Chondrocyte (in vitro differentiated cells): ENCODE results near the gene TXNDC5. TPM values are rescaled to one million over a fixed set of nuclear protein-coding genes. Genes with fewer than 3 reads are reported as not detected.

Source experiments
- DNase-seq: peaks from one replicate; pipeline ENCODE4 v3.0.0; 2021; ENCODE audit warnings: mixed read lengths, low spot score
- H3K27ac Mint-ChIP-seq: one replicate; pipeline ENCODE4 v1.8.0; 2021; ENCODE audit warnings: mild to moderate bottlenecking, moderate library complexity, mixed read lengths; ENCODE audit not compliant: unreplicated experiment
- H3K27me3 Mint-ChIP-seq: 2 replicates; pipeline ENCODE4 v1.8.0; 2021; ENCODE audit warnings: low read depth, mixed read lengths
- H3K36me3 Mint-ChIP-seq: 2 replicates; pipeline ENCODE4 v1.8.0; 2021; ENCODE audit warnings: low read depth, mixed read lengths
- H3K4me1 Mint-ChIP-seq: 2 replicates; pipeline ENCODE4 v1.8.0; 2021; ENCODE audit warnings: low read depth, mild to moderate bottlenecking, mixed read lengths
- H3K4me3 Mint-ChIP-seq: one replicate; pipeline ENCODE4 v1.8.0; 2021; ENCODE audit warnings: mild to moderate bottlenecking, moderate library complexity, mixed read lengths; ENCODE audit not compliant: unreplicated experiment
- H3K9me3 Mint-ChIP-seq: 2 replicates; pipeline ENCODE4 v1.8.0; 2021; ENCODE audit warnings: low read depth, mixed read lengths
- CTCF ChIP-seq: fragments of 200-600 bp; sonication (generic); IDR thresholded peaks from 2 replicates; pipeline ENCODE4 v1.5.0; 2021; ENCODE audit warnings: antibody characterized with exemption, mild to moderate bottlenecking, moderate library complexity
- total RNA-seq: library from RNA; stranded (reverse); gene quantifications from 3 replicates; pipeline ENCODE4 v1.2.1, GENCODE V29; 2021

The TXNDC5 gene
- total RNA-seq, 1 donor from 2014 or later: 231 TPM

- no peak for TF ChIP-seq CTCF
- Mint-ChIP-seq H3K4me1 (no peaks in the 10 kb centered on the region), H3K27me3 (no peaks in the 10 kb centered on the region), H3K9me3 (no peaks in the 10 kb centered on the region), H3K36me3 (no peaks in the 10 kb centered on the region), H3K27ac (no peak overlapping the region), H3K4me3 (no peak overlapping the region)
- no peak for DNase-seq
These were observed 51.0 kb downstream of the TXNDC5 start for GRCh38 chr6:7859591-7859990.

GRCh38 chr6:7851780-7852179 lies 58.8 kb downstream of the TXNDC5 start:
- no peaks in the 10 kb centered on the region for H3K27me3 Mint-ChIP-seq
- TF ChIP-seq CTCF: no peak
- H3K9me3 Mint-ChIP-seq: peaks cover 25% of the 10 kb centered on the region
- no peak overlapping the region for H3K27ac Mint-ChIP-seq
- H3K4me1 Mint-ChIP-seq: peaks cover 10% of the 10 kb centered on the region
- DNase-seq: no peak
- H3K4me3 Mint-ChIP-seq: no peak overlapping the region
- H3K36me3 Mint-ChIP-seq: no peaks in the 10 kb centered on the region

- Mint-ChIP-seq H3K27me3 (peaks cover 5% of the 10 kb centered on the region), H3K9me3 (peaks cover 24% of the 10 kb centered on the region), H3K4me1 (peaks cover 17% of the 10 kb centered on the region), H3K36me3 (no peaks in the 10 kb centered on the region), H3K4me3 (no peak overlapping the region), H3K27ac (no peak overlapping the region)
- no peak for DNase-seq
- no peak for TF ChIP-seq CTCF
These were observed 62.4 kb downstream of the TXNDC5 start for GRCh38 chr6:7848229-7848628.

- peak overlapping the region; percentile 66 for H3K27ac Mint-ChIP-seq
- H3K4me3 Mint-ChIP-seq: no peak overlapping the region
- peaks cover 5% of the 10 kb centered on the region for H3K27me3 Mint-ChIP-seq
- H3K4me1 Mint-ChIP-seq: peaks cover 17% of the 10 kb centered on the region
- H3K36me3 Mint-ChIP-seq: no peaks in the 10 kb centered on the region
- DNase-seq: no peak
- peaks cover 18% of the 10 kb centered on the region for H3K9me3 Mint-ChIP-seq
- TF ChIP-seq CTCF: no peak
These were observed 63.4 kb downstream of the TXNDC5 start for GRCh38 chr6:7846966-7847818.

GRCh38 chr6:7841781-7842468 lies 68.7 kb downstream of the TXNDC5 start:
- H3K9me3 Mint-ChIP-seq: peaks cover 5% of the 10 kb centered on the region
- H3K4me3 Mint-ChIP-seq: no peak overlapping the region
- H3K4me1 Mint-ChIP-seq: peaks cover 8% of the 10 kb centered on the region
- no peak for DNase-seq
- H3K27ac Mint-ChIP-seq: no peak overlapping the region
- no peaks in the 10 kb centered on the region for H3K36me3 Mint-ChIP-seq
- no peak for TF ChIP-seq CTCF
- H3K27me3 Mint-ChIP-seq: peaks cover 5% of the 10 kb centered on the region
